SHP77 treated with DMSO at 0.1 percent for 48 hours (cell line): ENCODE data around the gene SH3D19.
"Not testable (repeated sequence)": the region's sequence is repeated elsewhere in the genome, so short reads cannot be mapped to it uniquely, and the experiment has no call there.

Experiments used
- DNase-seq: peaks from one replicate; lab custom pipeline; 2025; lab: John Stamatoyannopoulos, UW

Gene SH3D19

DNA sequence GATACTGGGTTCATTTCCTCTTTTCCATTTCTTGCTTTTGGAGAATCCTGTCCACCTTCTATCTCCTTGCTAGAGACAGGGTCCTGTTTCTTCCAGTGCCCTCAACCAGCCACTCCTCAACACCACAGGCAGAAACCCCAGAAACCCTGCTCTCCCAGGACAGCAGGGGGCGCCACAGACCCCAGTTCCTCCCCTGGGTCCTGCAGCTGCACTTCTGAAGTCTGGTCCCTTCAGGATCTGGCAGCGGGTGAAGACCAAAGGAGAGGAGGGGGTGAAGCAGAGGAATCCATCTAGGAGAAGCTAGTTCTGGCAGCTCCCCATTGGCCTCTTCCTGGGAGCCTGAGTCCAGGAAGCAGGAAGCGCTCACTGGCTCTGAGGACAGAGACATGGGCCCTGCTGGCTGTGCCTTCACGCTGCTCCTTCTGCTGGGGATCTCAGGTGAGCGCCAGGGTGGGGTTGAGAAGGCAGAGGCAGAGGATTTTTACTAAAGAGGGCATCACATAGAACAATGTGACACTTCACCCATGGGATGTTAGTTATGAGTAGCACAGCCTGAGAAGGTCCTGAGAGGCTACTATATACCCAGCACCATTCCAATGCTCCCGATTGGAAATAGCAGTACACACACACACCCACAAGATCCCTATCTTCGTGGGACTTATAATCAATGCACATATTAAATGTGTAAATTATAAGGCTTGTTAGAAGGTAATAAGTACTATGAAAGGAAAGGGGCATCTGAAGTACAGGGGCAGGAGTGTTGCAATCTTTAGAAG is 48.4 kb downstream of the SH3D19 start, which contains the start of gene PRSS48:
Gene PRSS48 (plus strand): TSS at position 375 of the 776 bp plus-strand sequence. CDS start 12 bp downstream, at position 387.
- no peak for DNase-seq

GRCh38 chr4:151268905-151269304 is 56.5 kb downstream of the SH3D19 start:
- DNase-seq: not testable (repeated sequence)

DNA sequence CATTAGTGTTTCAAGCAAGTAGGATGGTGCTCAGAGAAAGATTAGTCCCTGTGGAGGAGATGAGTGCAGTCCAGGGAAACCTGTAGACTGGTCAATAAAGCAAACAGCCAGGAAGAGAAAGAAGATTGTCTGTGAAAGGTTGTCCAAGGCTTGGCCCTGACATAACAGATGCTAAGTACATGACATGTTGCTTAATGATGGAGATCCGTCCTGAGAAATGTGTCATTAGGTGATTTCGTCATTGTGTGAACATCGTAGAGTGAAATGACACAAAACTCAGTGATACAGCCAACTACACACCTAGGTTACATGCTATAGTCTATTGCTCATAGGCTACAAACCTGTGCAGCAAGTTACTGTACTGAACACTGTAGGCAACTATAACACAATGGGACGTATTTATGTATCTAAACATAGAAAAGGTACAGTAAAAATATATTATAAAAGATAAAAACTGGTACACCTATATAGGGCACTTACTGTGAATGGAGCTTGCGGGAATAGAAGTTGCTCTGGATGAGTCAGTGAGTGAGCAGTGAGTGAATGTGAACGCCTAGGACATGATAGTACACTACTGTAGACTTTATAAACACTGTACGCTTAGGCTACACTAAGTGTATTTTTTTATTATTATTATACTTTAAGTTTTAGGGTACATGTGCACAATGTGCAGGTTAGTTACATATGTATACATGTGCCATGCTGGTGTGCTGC is 57.4 kb downstream of the SH3D19 start:
- no peak for DNase-seq

DNA sequence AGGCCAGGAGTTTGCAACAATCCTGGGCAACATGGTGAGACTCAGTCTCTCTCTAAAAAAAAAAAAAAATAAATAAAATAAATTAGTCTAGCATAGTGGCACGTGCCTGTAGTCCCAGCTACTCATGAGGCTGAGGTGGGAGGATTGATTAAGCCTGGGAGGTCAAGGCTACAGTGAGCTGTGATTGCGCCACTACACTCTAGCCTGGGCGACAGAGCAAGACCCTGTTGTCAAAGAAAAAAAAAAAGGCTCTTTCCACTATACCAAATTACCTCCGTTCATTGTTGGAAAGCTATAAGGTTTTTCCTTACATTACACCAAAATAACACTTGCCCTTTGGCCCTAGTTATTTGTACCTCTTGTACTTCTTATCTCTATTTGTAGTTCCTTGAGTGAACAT is 58.3 kb downstream of the SH3D19 start:
- no peak for DNase-seq

GRCh38 chr4:151266497-151266896 is 58.9 kb downstream of the SH3D19 start:
- no peak for DNase-seq

DNA sequence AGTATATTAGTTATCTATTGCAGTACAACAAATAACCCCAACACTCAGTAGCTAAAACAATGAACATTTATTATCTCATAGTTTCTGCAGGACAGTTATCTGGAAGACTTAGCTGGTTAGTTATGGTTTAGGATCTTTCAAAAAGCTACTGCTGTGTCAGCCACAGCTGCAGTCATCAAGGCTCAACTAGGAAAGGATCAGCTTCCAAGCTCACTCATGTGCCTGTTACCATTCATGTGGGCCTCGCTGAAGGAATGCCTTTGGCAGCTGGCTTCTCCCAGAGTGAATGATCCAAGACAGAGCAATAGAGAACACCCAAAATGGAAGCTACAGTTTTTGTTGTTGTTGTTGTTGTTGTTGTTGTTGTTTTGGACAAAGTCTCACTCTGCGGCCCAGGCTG is 62.0 kb downstream of the SH3D19 start:
- DNase-seq: no peak

GRCh38 chr4:151260526-151260925 is 64.9 kb downstream of the SH3D19 start:
- DNase-seq: no peak

DNA sequence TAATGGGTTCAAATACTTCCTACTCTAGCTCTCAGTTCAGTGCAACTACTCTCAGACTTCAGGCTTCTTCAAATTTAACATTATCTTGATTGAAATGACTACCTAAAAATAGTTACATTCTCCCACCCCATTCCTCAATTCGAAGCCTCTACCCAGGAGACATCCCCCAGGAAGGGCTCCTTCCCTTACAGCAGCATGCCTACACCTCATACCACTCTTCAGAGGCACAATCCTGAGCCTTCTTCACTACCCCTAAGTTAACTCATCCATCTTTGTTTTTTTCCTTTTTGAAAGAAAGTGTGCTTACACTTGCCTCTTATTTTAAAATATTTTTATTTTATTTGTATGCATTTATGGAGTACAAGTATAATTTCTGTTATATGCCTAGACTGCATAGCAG is 65.7 kb downstream of the SH3D19 start:
- no peak for DNase-seq

DNA sequence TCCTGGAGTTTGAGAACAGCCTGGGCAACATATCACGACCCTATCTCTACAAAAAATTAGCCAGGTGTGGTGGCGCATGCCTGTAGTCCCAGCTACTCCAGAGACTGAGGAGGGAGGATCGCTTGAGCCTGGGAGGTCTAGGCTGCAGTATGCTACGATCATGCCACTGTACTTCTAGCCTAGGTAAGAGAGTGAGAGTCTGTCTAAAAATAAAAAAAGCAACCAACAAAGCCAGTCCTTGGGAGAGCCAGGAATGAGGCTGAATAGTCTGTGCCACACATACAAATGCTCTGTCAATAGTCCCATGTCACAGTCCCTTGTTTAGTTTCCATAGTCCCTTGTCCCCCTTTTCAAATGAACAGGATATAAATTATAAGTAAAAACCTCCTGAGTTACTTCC is 67.7 kb downstream of the SH3D19 start:
- DNase-seq: no peak

- no peak for DNase-seq
These were observed 69.3 kb downstream of the SH3D19 start for GRCh38 chr4:151256134-151256533.

DNA sequence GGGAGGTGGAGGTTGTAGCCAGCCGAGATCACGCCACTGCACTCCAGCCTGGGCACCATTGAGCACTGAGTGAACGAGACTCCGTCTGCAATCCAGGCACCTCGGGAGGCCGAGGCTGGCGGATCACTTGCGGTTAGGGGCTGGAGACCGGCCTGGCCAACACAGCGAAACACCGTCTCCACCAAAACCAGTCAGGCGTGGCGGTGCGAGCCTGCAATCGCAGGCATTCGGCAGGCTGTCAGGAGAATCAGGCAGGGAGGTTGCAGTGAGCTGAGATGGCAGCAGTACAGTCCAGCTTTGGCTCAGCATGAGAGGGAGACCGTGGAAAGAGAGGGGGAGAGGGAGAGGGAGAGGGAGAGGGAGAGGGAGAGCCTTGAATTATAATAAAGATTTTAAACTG is 69.7 kb downstream of the SH3D19 start:
- DNase-seq: not testable (repeated sequence)

DNA sequence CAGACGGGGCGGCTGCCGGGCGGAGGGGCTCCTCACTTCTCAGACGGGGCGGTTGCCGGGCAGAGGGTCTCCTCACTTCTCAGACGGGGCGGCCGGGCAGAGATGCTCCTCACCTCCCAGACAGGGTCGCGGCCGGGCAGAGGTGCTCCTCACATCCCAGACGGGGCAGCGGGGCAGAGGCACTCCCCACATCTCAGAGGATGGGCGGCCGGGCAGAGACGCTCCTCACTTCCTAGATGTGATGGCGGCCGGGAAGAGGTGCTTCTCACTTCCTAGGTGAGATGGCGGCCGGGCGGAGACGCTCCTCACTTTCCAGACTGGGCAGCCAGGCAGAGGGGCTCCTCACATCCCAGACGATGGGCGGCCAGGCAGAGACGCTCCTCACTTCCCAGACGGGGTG is 70.2 kb downstream of the SH3D19 start:
- not testable (repeated sequence) for DNase-seq

GRCh38 chr4:151251603-151252304 is 73.7 kb downstream of the SH3D19 start:
- no peak for DNase-seq

DNA sequence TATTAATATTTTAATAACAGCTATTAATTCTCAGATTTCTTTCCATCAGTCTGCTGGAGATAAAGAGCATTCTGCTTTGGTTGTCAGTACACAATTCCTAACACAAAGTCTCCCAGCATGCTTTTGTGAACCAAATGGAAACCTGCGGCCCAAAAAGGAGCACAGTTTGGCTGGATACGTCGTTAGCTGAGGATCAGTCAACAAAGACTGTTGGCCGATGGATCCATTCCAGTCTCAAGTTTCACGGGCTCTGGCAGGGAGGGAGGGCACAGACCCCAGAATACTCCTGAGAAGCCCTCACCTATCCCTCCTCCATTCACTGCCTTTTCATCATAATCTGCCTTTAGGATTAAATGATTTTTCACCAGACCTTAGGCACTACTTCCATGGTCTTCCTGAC is 74.7 kb downstream of the SH3D19 start:
- DNase-seq: no peak

GRCh38 chr4:151248519-151248918 is 76.9 kb downstream of the SH3D19 start:
- DNase-seq: no peak

- DNase-seq: no peak
These were observed 78.0 kb downstream of the SH3D19 start for GRCh38 chr4:151247395-151247794.

DNA sequence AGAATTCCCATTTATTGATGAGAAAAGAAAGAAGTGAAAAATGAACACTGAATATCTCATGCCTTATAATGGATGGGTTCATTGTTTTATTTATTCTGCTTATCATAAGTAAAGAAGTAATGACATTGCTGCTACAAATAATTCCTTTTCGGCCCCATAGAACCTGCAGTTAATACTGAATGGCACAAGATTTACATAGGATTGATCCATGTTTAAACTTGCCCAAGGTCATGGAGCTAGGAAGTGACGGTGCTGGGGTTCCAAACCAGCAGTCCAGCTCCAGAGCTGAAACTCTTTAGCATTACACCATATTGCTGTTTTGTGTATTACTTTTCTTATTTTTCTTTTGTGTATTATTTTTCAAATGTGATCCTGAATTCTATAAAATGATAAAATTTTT is 78.7 kb downstream of the SH3D19 start:
- no peak for DNase-seq

GRCh38 chr4:151242305-151242704 is 83.1 kb downstream of the SH3D19 start:
- DNase-seq: no peak

- DNase-seq: no peak
These were observed 85.8 kb downstream of the SH3D19 start for GRCh38 chr4:151239608-151240007.

- DNase-seq: no peak
These were observed 86.9 kb downstream of the SH3D19 start for GRCh38 chr4:151238477-151238876.

- no peak for DNase-seq
These were observed 89.4 kb downstream of the SH3D19 start for GRCh38 chr4:151236036-151236435.

DNA sequence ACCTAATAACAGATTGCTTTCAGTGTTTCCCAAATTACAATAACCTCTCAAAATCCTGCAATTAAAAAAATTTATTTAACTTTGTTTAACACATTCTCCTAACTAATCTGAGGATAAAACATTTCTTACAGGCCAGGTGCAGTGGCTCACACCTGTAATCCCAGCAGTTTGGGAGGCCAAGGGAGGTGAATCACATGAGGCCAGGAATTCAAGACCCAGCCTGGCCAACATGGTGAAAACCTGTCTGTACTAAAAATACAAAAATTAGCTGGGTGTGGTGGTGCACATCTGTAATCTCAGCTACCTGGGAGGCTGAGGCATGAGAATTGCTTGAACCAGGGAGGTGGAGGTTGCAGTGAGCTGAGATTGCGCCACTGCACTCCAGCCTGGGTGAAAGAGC is 90.0 kb downstream of the SH3D19 start:
- not testable (repeated sequence) for DNase-seq

DNA sequence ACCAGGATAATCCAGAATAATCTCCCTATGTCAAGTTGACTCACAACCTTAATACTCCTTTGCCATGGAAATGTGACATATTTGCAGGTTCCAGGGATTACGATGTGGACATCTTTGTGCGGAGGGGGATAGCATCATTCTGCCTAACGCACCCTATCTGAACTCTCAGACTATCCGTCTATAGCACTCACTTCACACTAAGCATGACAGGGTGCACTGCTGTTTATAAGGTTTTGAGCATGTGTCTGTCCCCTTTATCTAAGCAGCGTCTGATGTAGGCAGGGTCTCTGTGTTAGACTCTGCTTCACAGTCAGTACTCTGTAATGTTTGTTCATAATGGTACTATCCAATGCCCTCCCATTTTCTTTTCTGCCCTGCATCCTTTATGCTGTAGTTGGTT is 91.8 kb downstream of the SH3D19 start:
- no peak for DNase-seq
